ENCODE measurements around the gene TMEM253. TPM values are rescaled to one million over a fixed set of nuclear protein-coding genes. Genes with fewer than 3 reads are reported as not detected.
A peak's percentile ranks its signal among the peaks of the same experiment; 100 is the strongest.

Gene TMEM253
- polyA plus RNA-seq, 3 donors = 0.05 TPM; not detected in 2

DNA sequence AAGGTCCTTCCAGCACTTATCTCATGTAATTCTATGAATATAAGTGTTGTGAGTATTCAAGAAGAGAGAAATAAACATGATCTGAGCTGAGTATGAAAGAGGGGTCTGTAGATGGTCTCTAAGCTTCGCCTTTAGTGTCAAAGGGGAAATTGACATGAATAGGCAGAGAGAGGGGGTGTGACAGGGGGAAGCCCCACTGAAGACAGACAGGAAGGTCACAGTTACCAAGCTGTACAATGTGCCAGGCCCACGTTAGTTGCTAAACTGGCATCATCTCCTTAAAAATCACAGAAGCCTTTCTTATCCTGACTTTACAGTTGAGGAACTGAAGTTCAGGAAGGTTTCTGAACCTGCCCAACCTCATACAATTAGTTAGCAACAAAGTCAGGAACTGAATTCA lies 23.2 kb upstream of the TMEM253 start:
- no peak overlapping the region for H3K4me3 Mint-ChIP-seq
- WGBS (ENCODE audit: insufficient coverage) = 63% methylated on average over 1 of the region's 2 CpGs
- Histone ChIP-seq H3K4me1 (ENCODE audit: control insufficient read depth in 1 of 2, insufficient read depth in 2 of 2, low read length in 2 of 2) (peaks cover 5 to 7% of the 10 kb centered on the region in 2 donors), H3K36me3 (replicated peaks in 1 of 2; ENCODE audit: control insufficient read depth in 1 of 2, insufficient read depth in 2 of 2, low read length in 2 of 2) (peaks cover 92 to 100% of the 10 kb centered on the region in 2 donors), H3K9me3 (replicated peaks in 1 of 2; ENCODE audit: control insufficient read depth in 1 of 2, insufficient read depth in 1 of 2, low read length in 2 of 2) (no peaks in the 10 kb centered on the region), H2AFZ (ENCODE audit: insufficient read depth, low read depth, low read length, poor library complexity, severe bottlenecking) (no peak overlapping the region), H4K20me1 (ENCODE audit: insufficient read depth, low read length) (peaks cover 11% of the 10 kb centered on the region), H3K9ac (ENCODE audit: insufficient read depth, low read length, poor library complexity, severe bottlenecking) (no peak overlapping the region), H3K27ac (ENCODE audit: low read depth in 1 of 2, low read length in 2 of 2) (peak overlapping the region in 1 of 2 donors; percentile 32), H3K27me3 (ENCODE audit: control insufficient read depth in 2 of 2, insufficient read depth in 2 of 2, low read length in 2 of 2) (no peaks in the 10 kb centered on the region), H3K4me2 (replicated peaks; ENCODE audit: extremely low read depth, low read length, poor library complexity, severe bottlenecking) (no peak overlapping the region), H3K79me2 (ENCODE audit: insufficient read depth, low read length) (peaks cover 20% of the 10 kb centered on the region), H3K4me3 (replicated peaks in 1 of 3; ENCODE audit: low read depth in 2 of 3, low read length in 3 of 3) (no peak overlapping the region)
- peaks cover 0 to 2% (median 2%) of the 10 kb centered on the region in 3 donors for H3K27me3 Mint-ChIP-seq (ENCODE audit: low read depth in 3 of 3)
- intact Hi-C loops (cut with micrococcal nuclease) = no loop called here
- no peak for DNase-seq
- H3K36me3 Mint-ChIP-seq = peaks cover 80 to 96% of the 10 kb centered on the region in 2 donors
- no peak overlapping the region for H3K27ac Mint-ChIP-seq
- TF ChIP-seq, protein P1, sequence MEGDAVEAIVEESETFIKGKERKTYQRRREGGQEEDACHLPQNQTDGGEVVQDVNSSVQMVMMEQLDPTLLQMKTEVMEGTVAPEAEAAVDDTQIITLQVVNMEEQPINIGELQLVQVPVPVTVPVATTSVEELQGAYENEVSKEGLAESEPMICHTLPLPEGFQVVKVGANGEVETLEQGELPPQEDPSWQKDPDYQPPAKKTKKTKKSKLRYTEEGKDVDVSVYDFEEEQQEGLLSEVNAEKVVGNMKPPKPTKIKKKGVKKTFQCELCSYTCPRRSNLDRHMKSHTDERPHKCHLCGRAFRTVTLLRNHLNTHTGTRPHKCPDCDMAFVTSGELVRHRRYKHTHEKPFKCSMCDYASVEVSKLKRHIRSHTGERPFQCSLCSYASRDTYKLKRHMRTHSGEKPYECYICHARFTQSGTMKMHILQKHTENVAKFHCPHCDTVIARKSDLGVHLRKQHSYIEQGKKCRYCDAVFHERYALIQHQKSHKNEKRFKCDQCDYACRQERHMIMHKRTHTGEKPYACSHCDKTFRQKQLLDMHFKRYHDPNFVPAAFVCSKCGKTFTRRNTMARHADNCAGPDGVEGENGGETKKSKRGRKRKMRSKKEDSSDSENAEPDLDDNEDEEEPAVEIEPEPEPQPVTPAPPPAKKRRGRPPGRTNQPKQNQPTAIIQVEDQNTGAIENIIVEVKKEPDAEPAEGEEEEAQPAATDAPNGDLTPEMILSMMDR (IDR thresholded peaks at IDR 0.05) = no peak
- H3K9me3 Mint-ChIP-seq = peaks cover 0 to 3% (median 0%) of the 10 kb centered on the region in 7 donors
- H3K4me1 Mint-ChIP-seq = peaks cover 10% of the 10 kb centered on the region

DNA sequence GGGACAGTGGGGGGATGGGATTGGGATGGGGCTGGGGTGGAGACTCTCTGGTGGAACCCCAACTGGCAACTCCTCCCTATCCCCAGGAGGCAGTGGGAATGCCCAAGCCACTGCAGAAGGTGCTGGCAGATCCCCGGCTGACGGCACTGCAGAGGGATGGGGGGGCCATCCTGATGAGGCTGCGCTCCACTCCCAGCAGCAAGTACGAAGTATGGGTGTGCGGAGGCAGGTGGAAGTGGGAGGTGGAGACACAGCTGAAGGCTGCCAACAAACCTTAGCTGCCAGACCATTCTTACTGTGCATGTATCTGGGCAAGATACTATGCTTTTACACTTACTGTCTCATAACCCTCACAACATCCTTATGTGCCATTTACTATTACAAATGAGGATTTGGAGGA lies 22.6 kb upstream of the TMEM253 start:
- H4K20me1 ChIP-seq (ENCODE audit: insufficient read depth, low read length) = peaks cover 11% of the 10 kb centered on the region
- no peak overlapping the region for H3K4me3 ChIP-seq (replicated peaks in 1 of 3; ENCODE audit: low read depth in 2 of 3, low read length in 3 of 3)
- H3K36me3 Mint-ChIP-seq = peaks cover 82 to 98% of the 10 kb centered on the region in 2 donors
- peaks cover 3% of the 10 kb centered on the region for H3K4me1 Mint-ChIP-seq
- H3K27ac Mint-ChIP-seq = no peak overlapping the region
- no peaks in the 10 kb centered on the region for H3K27me3 ChIP-seq (ENCODE audit: control insufficient read depth in 2 of 2, insufficient read depth in 2 of 2, low read length in 2 of 2)
- no CpG with 5 or more reads among the region's 5 CpGs for WGBS (ENCODE audit: insufficient coverage)
- H3K4me1 ChIP-seq (ENCODE audit: control insufficient read depth in 1 of 2, insufficient read depth in 2 of 2, low read length in 2 of 2) = peaks cover 0 to under 1% of the 10 kb centered on the region in 2 donors
- TF ChIP-seq, protein P1 (IDR thresholded peaks at IDR 0.05) = no peak
- intact Hi-C loops (cut with micrococcal nuclease) = no loop called here
- no peak overlapping the region for H2AFZ ChIP-seq (ENCODE audit: insufficient read depth, low read depth, low read length, poor library complexity, severe bottlenecking)
- H3K9me3 ChIP-seq (replicated peaks in 1 of 2; ENCODE audit: control insufficient read depth in 1 of 2, insufficient read depth in 1 of 2, low read length in 2 of 2) = no peaks in the 10 kb centered on the region
- DNase-seq = no peak
- no peak overlapping the region for H3K4me2 ChIP-seq (replicated peaks; ENCODE audit: extremely low read depth, low read length, poor library complexity, severe bottlenecking)
- no peak overlapping the region for H3K4me3 Mint-ChIP-seq
- peaks cover 97 to 100% of the 10 kb centered on the region in 2 donors for H3K36me3 ChIP-seq (replicated peaks in 1 of 2; ENCODE audit: control insufficient read depth in 1 of 2, insufficient read depth in 2 of 2, low read length in 2 of 2)
- H3K9me3 Mint-ChIP-seq = peaks cover 0 to 3% (median 0%) of the 10 kb centered on the region in 7 donors
- H3K27ac ChIP-seq (ENCODE audit: low read depth in 1 of 2, low read length in 2 of 2) = peak overlapping the region in 1 of 2 donors; percentile 32
- H3K9ac ChIP-seq (ENCODE audit: insufficient read depth, low read length, poor library complexity, severe bottlenecking) = no peak overlapping the region
- H3K79me2 ChIP-seq (ENCODE audit: insufficient read depth, low read length) = peaks cover 14% of the 10 kb centered on the region
- peaks cover 0 to 2% (median under 1%) of the 10 kb centered on the region in 3 donors for H3K27me3 Mint-ChIP-seq (ENCODE audit: low read depth in 3 of 3)

Data from CD14-positive monocyte (primary cell).